HG03439 (cell line): ENCODE measurements around the gene BABAM2.
A peak's percentile ranks its signal among the peaks of the same experiment; 100 is the strongest.

Source experiments
- ATAC-seq: cut with Tn5 transposase; IDR thresholded peaks from one replicate; pipeline ENCODE4 v1.9.1; 2021; ENCODE audit warnings: mild to moderate bottlenecking, moderate library complexity; ENCODE audit not compliant: unreplicated experiment

BABAM2 gene

DNA sequence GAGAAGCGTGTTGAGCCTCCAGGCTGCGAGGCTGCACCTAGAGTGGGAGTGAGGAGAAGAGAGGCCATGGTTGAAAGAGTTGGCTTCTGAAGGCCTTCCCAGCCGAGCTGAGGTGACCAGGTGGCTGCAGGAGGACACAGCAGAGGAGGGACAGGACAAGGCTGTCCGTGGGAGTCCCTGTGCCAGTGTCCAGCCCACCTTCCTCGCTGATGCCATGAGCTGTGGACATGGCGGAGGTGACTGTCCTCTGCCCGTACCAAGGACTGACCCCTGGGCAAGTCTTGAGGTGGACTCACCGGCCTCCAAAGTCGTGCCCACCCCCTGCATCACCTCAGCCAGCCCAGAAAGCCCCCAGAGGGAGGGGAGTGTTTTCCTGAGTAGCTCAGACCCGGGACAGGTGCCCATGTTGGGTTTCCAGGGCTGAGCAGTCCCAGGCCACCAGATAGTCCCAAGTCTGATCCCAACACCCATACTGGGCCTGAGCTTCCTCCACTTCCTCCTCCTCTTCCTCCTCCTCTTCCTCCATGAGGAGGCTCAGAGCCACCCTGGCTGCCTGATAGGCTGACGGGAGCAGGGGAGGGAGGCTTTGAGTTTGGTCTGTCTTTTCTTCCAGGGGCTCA is 459.1 kb downstream of the BABAM2 start:
- ATAC-seq = no peak

- ATAC-seq = no peak
Measured at GRCh38 chr2:28350196-28350595, 459.7 kb downstream of the BABAM2 start.

- no peak for ATAC-seq
Measured at GRCh38 chr2:28350791-28351285, 460.3 kb downstream of the BABAM2 start.

GRCh38 chr2:28351621-28352020 is 461.1 kb downstream of the BABAM2 start:
- no peak for ATAC-seq

GRCh38 chr2:28352104-28352503 is 461.6 kb downstream of the BABAM2 start:
- no peak for ATAC-seq

DNA sequence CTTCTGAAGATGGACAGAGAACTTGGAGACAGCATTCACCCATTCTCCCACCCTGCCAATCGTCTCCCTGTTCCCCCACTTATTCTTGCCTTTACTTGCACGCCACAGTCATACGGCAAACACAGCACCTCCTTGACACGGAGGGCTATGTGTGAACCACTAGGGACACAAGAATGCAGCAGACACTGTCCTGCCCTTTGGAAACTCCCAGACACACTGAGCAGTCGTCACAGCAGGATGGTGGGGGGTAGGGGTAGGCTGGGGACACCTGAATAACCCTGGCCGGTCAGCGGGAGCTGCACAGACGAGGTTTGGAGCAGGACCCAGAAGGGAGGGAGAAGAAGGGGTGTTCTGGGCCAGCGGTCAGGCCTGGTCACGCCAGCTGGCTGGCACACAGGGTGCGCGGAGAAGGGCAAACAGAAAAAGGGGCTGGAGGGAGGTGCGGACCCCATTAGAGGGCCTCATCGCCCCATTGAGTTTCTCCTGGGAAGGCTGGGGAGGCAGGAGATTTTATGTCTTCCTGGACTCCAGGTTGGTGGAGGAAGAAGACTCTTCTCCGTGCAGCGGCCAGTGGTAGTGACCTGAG is 462.2 kb downstream of the BABAM2 start:
- no peak for ATAC-seq

DNA sequence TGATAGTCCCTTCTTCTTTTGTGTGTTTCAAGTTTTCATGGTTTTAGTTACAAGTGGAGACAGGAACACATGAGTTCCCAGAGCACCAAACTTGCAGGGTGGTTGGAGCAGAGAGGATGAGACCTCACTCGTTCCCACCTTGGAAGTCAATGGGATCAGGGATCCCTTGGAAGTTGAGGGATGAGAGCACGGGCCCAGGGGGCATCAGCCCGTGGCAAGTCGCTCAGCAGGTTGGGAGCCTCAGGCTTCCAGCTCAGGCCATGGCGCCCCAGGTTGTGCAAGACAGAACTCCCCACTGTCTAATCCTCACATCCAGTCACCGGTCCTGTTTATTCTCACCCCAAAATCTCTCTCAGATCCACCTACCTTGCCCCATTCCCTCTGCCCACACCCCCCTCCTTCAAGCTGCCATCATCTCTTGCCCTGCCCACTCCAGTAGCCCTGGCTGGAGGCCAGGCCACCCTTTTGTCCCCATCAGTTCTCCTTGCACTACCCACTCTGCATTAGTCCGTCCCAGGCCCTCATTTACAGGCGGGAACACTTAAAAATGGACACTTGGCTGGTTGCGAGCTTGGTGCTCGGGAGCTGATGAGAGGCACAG is 464.5 kb downstream of the BABAM2 start:
- no peak for ATAC-seq

DNA sequence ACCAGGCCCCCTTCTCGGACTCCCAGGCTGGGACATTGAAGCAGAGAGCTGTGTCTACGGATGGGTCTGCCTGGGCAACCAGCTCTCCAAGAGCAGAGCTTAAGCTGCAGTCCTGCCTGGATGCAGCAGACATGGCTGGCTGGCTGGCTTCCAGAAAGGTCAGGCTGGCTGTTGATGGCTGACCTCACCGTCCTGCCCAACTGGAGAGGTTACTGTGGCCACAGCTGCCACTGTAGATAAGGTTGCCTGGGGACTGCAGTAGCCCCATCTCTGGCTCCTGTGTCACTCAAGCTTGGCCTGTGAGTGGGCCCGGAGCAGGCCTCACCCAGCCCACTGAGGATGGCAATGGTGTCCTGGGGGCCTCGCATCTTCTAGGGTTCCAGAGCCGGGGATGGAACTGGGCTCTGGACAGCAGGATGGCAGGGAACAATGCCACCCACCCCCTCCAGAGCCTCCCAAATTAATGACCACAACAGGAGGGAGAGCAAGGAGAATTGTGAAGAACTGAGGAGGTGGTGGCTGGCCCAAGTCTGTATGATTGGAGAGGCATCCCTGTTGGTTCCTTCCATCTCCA is 465.1 kb downstream of the BABAM2 start:
- no peak for ATAC-seq

DNA sequence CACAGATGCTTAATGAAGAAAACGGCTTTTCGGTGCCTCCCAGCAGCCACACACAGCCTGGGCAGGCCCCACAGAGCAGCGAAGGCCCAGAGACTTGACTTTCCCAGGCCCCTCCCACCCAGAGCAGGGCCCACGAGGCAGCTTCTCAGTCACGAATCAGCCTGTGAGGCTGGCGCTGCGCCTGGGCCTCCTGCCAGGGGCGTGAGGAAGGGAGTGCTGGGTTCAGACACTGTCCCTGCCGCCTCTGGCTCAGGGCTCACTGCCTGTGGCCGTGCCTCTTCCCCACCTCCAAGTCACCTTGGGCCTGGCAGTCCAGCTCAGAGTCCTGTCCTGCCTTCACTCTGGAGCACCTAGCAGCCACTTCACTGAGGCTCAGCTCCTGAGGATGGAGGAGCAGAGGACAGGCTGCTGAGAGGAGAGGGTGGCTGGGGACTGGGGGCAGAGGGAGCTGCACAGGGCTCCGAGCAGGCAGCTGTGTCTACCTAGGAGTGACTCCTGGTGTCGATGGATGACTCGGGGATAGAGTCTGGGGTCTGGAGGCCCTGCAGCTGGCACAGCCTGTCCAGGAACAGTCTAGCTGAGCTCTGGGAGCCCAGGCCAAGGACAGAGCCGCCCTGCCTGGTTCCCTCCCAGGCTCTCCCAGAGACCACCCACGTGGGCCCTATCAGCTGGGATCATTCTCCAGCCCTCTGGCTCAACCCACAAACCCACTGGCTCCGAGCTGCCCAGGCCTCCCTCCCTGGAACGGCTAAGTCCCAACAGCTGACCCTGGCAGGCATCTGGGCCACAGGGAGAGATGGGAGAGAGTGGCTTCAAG is 465.8 kb downstream of the BABAM2 start:
- no peak for ATAC-seq

GRCh38 chr2:28357055-28357454 is 466.5 kb downstream of the BABAM2 start:
- no peak for ATAC-seq

DNA sequence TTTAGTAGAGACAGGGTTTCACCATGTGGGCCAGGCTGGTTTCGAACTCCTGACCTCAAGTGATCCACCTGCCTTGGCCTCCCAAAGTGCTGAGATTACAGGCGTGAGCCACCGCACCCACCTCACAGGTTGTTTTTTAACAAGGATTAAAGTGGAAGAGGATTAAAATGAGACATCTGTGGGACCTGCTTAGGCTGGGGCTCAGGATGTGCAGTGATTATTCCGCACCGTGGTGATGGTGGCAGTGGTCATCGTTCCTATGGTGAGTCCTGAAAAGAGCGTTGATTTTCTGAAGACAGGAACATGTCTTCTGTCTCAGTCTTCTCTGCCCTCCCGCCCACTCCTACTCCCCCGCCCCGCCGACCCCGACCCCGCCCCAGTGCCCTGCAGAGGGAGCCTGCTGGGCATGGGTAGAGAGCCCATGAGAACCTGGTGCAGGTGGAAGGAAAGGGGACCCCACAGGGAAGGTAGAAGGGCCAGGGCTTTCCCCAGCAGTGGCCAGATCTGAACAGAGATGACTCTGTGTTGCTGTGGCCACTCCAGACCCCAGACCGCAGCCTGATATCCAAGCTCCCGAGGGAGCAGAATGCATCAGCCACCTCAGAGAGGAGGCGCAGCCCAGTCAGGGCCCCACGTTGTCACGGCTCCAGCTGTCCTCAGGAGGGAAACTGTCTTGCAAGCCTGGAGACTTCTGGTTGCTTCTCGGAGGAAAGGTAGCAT is 467.6 kb downstream of the BABAM2 start:
- no peak for ATAC-seq

- ATAC-seq = no peak
Measured at GRCh38 chr2:28358668-28359201, 468.2 kb downstream of the BABAM2 start.

GRCh38 chr2:28359222-28360057 is 468.9 kb downstream of the BABAM2 start:
- peak; percentile 66 for ATAC-seq

- ATAC-seq = no peak
Measured at GRCh38 chr2:28360058-28360717, 469.7 kb downstream of the BABAM2 start.

DNA sequence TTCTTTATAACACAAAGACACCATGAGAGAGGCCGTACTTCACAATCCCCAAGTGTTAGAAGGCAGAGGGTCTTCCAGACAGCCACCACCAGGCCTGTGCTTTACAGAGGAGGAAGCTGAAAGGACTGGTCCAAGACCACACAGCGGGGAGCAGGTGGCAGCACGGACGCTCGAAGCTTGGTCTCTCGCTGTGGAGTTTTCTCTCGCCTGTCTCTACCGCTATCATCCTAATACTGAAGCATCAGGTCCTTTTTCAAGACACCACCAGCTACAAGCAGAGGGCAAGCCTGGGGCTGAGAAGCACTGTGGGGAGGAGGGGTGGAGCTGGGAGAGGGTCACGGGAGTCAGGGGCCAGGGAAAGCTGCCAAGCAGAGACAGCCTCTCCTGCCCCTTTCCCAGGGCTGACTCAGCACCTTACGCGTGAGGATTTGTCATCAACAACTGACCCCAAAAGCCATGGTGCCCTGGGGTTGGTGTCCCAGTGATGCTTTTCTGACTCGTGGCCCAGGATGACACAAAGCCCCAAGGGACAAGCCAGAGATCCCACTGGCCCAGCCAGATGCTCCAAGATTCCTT is 470.3 kb downstream of the BABAM2 start:
- ATAC-seq = no peak

GRCh38 chr2:28361991-28362710 is 471.6 kb downstream of the BABAM2 start:
- no peak for ATAC-seq

DNA sequence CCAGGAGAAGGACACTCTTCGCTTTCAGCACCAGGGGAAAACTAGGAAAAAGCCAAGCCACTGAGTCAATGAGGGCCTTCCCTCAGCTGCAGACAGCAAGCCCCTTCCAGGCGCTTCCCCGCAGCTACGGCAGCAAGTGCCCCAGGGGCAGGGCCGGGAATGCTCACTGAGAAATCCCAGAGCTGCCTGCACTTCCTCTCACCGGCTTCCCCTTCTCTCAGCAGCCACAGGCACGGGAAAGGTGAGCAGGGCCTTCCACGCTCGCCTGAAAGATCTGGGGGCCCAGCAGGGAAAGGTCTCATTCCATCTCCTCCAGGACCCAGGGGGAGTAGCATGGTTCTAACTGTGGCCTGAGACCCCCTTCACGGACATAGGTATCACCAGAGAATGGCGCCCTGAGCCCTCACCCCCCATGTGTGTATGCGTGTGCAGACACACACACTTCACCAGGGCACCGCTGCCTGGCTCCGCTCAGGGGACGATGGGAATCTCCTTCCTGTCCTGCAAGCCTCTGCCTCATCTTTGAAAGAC is 472.5 kb downstream of the BABAM2 start:
- no peak for ATAC-seq
